Caco-2 (cell line): ENCODE results near the gene TAF3. TPM values are rescaled to one million over a fixed set of nuclear protein-coding genes. Genes with fewer than 3 reads are reported as not detected.
A peak's percentile ranks its signal among the peaks of the same experiment; 100 is the strongest.

Source experiments
- BruUV-seq: library from RNA; stranded (reverse); fragments of 400-500 nt; replicated peaks from 2 replicates; lab custom pipeline; 2021; lab: Mats Ljungman, UMichigan
- CTCF ChIA-PET: fragments of 300-600 bp; sonication (Branson Sonifier 250); formaldehyde crosslinking; loops from one replicate; lab custom pipeline; 2022; ENCODE audit warnings: antibody characterized with exemption; lab: Charles Lee
- POLR2A ChIA-PET: fragments of 300-600 bp; sonication (Branson Sonifier 250); formaldehyde crosslinking; loops from one replicate; lab custom pipeline; 2022; ENCODE audit warnings: antibody characterized with exemption; lab: Charles Lee
- DNase-seq, 2 experiments: peaks; one replicate each; pipeline versions ENCODE4 v3.0.0 to v3.0.0-alpha.2; 2020 to 2022
- H3K27me3 ChIP-seq: replicated peaks from 2 replicates; pipeline ENCODE4 v1.6.0; 2011; ENCODE audit warnings: low read length; ENCODE audit not compliant: control insufficient read depth, insufficient read depth
- H3K36me3 ChIP-seq: 2 replicates; pipeline ENCODE4 v1.5.1; 2011; ENCODE audit warnings: low read length; ENCODE audit not compliant: control insufficient read depth, insufficient read depth
- H3K4me1 ChIP-seq: fragments of 250-450 bp; sonication (Bioruptor Pico); 2 replicates; pipeline ENCODE4 v1.5.1; 2020; ENCODE audit warnings: mild to moderate bottlenecking
- H3K4me3 ChIP-seq: 2 replicates; pipeline ENCODE4 v1.5.1; 2011; ENCODE audit warnings: low read depth, mild to moderate bottlenecking, control low read depth, low read length
- H3K9me3 ChIP-seq: fragments of 250-450 bp; sonication (Bioruptor Pico); 2 replicates; pipeline ENCODE4 v1.5.1; 2020; ENCODE audit warnings: mild to moderate bottlenecking, moderate library complexity
- H3K27ac Mint-ChIP-seq: one replicate; pipeline ENCODE4 v1.8.0; 2022; ENCODE audit warnings: mixed read lengths; ENCODE audit not compliant: unreplicated experiment
- H3K27me3 Mint-ChIP-seq: one replicate; pipeline ENCODE4 v1.8.0; 2022; ENCODE audit warnings: mixed read lengths; ENCODE audit not compliant: insufficient read depth, unreplicated experiment
- H3K36me3 Mint-ChIP-seq: one replicate; pipeline ENCODE4 v1.8.0; 2022; ENCODE audit warnings: mild to moderate bottlenecking, mixed read lengths; ENCODE audit not compliant: insufficient read depth, unreplicated experiment
- H3K4me1 Mint-ChIP-seq: one replicate; pipeline ENCODE4 v1.8.0; 2022; ENCODE audit warnings: low read depth, mixed read lengths; ENCODE audit not compliant: unreplicated experiment
- H3K4me3 Mint-ChIP-seq: one replicate; pipeline ENCODE4 v1.8.0; 2022; ENCODE audit warnings: mild to moderate bottlenecking, moderate library complexity, mixed read lengths; ENCODE audit not compliant: unreplicated experiment
- H3K9me3 Mint-ChIP-seq: one replicate; pipeline ENCODE4 v1.8.0; 2022; ENCODE audit warnings: mixed read lengths; ENCODE audit not compliant: unreplicated experiment
- intact Hi-C: fragments of 100-400 bp; cut with micrococcal nuclease; formaldehyde crosslinking; loops from one replicate; pipeline ENCODE4 v1.10.0; 2022; ENCODE audit not compliant: unreplicated experiment
- total RNA-seq: library from RNA; stranded (reverse); gene quantifications from 2 replicates; pipeline ENCODE4 v1.2.3, GENCODE V29; 2022
- TF ChIP-seq, protein P1 (sequence below), 2 experiments: fragments of 200-600 bp in 1 of 2; IDR thresholded peaks; 1 replicate in 1 of 2; 2 replicates in 1 of 2; pipeline versions ENCODE4 v1.5.1 to v1.8.0; 2011 to 2022; ENCODE audit warnings: antibody characterized with exemption in 1 of 2, control low read depth in 1 of 2, inconsistent platforms in 1 of 2, low read depth in 1 of 2, low read length in 1 of 2, mild to moderate bottlenecking in 1 of 2, moderate library complexity in 1 of 2; ENCODE audit not compliant: insufficient read depth in 1 of 2, severe bottlenecking in 1 of 2, unreplicated experiment in 1 of 2

TAF3 gene
- total RNA-seq, 1 experiment from 2014 or later, result 30.6 TPM

- Mint-ChIP-seq H3K27me3 (no peaks in the 10 kb centered on the region), H3K4me3 (no peak overlapping the region), H3K4me1 (peaks cover 20% of the 10 kb centered on the region), H3K36me3 (peaks cover 48% of the 10 kb centered on the region), H3K9me3 (peaks cover 14% of the 10 kb centered on the region), H3K27ac (no peak overlapping the region)
- peaks cover 20% of the 10 kb centered on the region for H3K4me1 ChIP-seq
- H3K4me3 ChIP-seq, result no peak overlapping the region
- no TSS peak for BruUV-seq
- CTCF ChIA-PET, result no interaction called here
- TF ChIP-seq, protein P1, sequence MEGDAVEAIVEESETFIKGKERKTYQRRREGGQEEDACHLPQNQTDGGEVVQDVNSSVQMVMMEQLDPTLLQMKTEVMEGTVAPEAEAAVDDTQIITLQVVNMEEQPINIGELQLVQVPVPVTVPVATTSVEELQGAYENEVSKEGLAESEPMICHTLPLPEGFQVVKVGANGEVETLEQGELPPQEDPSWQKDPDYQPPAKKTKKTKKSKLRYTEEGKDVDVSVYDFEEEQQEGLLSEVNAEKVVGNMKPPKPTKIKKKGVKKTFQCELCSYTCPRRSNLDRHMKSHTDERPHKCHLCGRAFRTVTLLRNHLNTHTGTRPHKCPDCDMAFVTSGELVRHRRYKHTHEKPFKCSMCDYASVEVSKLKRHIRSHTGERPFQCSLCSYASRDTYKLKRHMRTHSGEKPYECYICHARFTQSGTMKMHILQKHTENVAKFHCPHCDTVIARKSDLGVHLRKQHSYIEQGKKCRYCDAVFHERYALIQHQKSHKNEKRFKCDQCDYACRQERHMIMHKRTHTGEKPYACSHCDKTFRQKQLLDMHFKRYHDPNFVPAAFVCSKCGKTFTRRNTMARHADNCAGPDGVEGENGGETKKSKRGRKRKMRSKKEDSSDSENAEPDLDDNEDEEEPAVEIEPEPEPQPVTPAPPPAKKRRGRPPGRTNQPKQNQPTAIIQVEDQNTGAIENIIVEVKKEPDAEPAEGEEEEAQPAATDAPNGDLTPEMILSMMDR (IDR thresholded peaks at IDR 0.05; ENCODE audit: insufficient read depth in 1 of 2, low read depth in 1 of 2, low read length in 1 of 2, severe bottlenecking in 1 of 2, unreplicated experiment in 1 of 2), result no peak
- no peaks in the 10 kb centered on the region; the same call in 1 of the 2 replicates for H3K36me3 ChIP-seq
- no peak for DNase-seq
- peaks cover 10% of the 10 kb centered on the region for H3K9me3 ChIP-seq
- POLR2A ChIA-PET, result no interaction called here
- no peaks in the 10 kb centered on the region for H3K27me3 ChIP-seq
- intact Hi-C loops, result no loop called here
These were observed 190.7 kb downstream of the TAF3 start for GRCh38 chr10:8009031-8009430.

DNA sequence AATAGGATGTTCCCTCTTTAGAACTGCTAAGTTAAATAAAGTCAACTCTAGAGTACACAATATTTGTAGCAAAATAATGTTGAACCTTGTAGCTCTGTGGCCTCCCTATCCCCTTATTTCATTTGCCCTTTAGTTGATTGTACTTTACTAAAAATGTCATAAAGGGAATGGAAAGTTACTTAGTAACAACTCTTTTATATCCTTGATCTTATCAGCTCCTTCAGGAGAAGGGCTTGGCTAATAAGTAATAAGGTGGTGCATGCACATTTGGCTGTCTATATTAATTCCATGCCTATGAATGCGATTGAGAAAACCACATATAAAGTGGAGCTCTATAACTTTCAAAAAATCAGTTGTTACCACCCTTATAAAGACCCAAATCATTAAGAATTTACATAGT is 194.7 kb downstream of the TAF3 start:
- intact Hi-C loops, result no loop called here
- peaks cover 26% of the 10 kb centered on the region for H3K4me1 ChIP-seq
- H3K36me3 ChIP-seq, result peaks cover 2% of the 10 kb centered on the region; the same call in 1 of the 2 replicates
- H3K9me3 ChIP-seq, result no peaks in the 10 kb centered on the region
- no peak overlapping the region for H3K4me3 ChIP-seq
- no peaks in the 10 kb centered on the region for H3K27me3 ChIP-seq
- DNase-seq, result no peak
- no peaks in the 10 kb centered on the region for H3K9me3 Mint-ChIP-seq
- CTCF ChIA-PET, result interaction anchor here (0.5 to 0.7 kb wide), 2 partner anchors 14 to 80 kb away, joined by 3 to 4 read pairs; no protein-coding TSS in a partner anchor
- peak overlapping the region; percentile 17 for H3K27ac Mint-ChIP-seq
- TF ChIP-seq, protein P1 (IDR thresholded peaks at IDR 0.05; ENCODE audit: insufficient read depth in 1 of 2, low read depth in 1 of 2, low read length in 1 of 2, severe bottlenecking in 1 of 2, unreplicated experiment in 1 of 2), result no peak
- BruUV-seq, result no TSS peak
- POLR2A ChIA-PET, result interaction anchor here (0.5 kb wide), 1 partner anchor 24 kb away, joined by 4 read pairs; no protein-coding TSS in a partner anchor
- H3K4me3 Mint-ChIP-seq, result no peak overlapping the region
- peaks cover 63% of the 10 kb centered on the region for H3K36me3 Mint-ChIP-seq
- H3K4me1 Mint-ChIP-seq, result peaks cover 38% of the 10 kb centered on the region
- H3K27me3 Mint-ChIP-seq, result no peaks in the 10 kb centered on the region

DNA sequence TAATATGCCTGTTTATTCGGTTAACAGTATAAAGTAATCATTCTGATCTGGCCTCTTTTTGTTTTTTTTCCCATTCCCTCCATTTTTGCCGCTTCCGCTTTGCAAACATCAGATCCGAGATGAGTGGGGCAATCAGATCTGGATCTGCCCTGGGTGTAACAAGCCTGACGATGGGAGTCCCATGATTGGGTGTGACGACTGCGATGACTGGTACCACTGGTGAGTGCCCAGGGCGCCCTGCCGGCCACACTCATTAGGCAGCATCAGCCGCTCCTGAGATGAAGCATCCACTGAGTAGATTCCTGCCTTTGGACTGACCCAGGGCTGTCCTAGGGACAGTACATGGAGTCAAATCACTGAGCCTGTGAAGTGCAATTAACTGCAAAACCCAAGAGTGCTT is 195.3 kb downstream of the TAF3 start:
- BruUV-seq, result no TSS peak
- H3K4me1 Mint-ChIP-seq, result peaks cover 42% of the 10 kb centered on the region
- POLR2A ChIA-PET, result interaction anchor here (1.0 kb wide), 1 partner anchor 13 kb away, joined by 3 read pairs; no protein-coding TSS in a partner anchor

More for the DNA sequence above, 195.3 kb downstream of the TAF3 start:
- H3K27ac Mint-ChIP-seq, result no peak overlapping the region
- no peaks in the 10 kb centered on the region for H3K9me3 ChIP-seq
- peaks cover 26% of the 10 kb centered on the region for H3K4me1 ChIP-seq
- DNase-seq, result no peak
- CTCF ChIA-PET, result interaction anchor here (0.7 kb wide), 1 partner anchor 13 kb away, joined by 4 read pairs; no protein-coding TSS in a partner anchor
- H3K4me3 ChIP-seq, result no peak overlapping the region
- no peaks in the 10 kb centered on the region for H3K27me3 ChIP-seq
- H3K36me3 ChIP-seq, result peaks cover 2% of the 10 kb centered on the region; the same call in 1 of the 2 replicates
- no peaks in the 10 kb centered on the region for H3K27me3 Mint-ChIP-seq
- H3K36me3 Mint-ChIP-seq, result peaks cover 60% of the 10 kb centered on the region
- H3K4me3 Mint-ChIP-seq, result peak overlapping the region; percentile 27
- no peaks in the 10 kb centered on the region for H3K9me3 Mint-ChIP-seq
- intact Hi-C loops, result no loop called here
- TF ChIP-seq, protein P1 (IDR thresholded peaks at IDR 0.05; ENCODE audit: insufficient read depth in 1 of 2, low read depth in 1 of 2, low read length in 1 of 2, severe bottlenecking in 1 of 2, unreplicated experiment in 1 of 2), result no peak
